B cell (primary cell): ENCODE results near the gene TCF25. TPM values are rescaled to one million over a fixed set of nuclear protein-coding genes. Genes with fewer than 3 reads are reported as not detected.

Experiments
- ATAC-seq: fragments of 200-7000 bp; cut with Tn5 transposase; one replicate; pipeline ENCODE4 v1.10.0; 2021; ENCODE audit warnings: low read depth, mild to moderate bottlenecking, moderate number of reproducible peaks, moderate library complexity
- CTCF ChIA-PET: fragments of 350-600 bp; sonication (Branson Sonifier 250); formaldehyde crosslinking; loops from one replicate; lab custom pipeline; 2021; ENCODE audit warnings: antibody characterized with exemption, inconsistent platforms; lab: Charles Lee
- POLR2A ChIA-PET: fragments of 350-600 bp; sonication (Branson Sonifier 250); formaldehyde crosslinking; loops from one replicate; lab custom pipeline; 2021; ENCODE audit warnings: antibody characterized with exemption; lab: Charles Lee
- DNase-seq: peaks from one replicate; pipeline ENCODE4 v3.0.0; 2013
- H2AFZ ChIP-seq: 2 replicates; pipeline ENCODE4 v1.6.1; 2012; ENCODE audit warnings: mild to moderate bottlenecking, low read depth, low read length; ENCODE audit not compliant: insufficient read depth, poor library complexity, severe bottlenecking
- H3K27ac ChIP-seq, 2 donors: 1 replicate in 1 of 2; 2 replicates in 1 of 2; pipeline ENCODE4 v1.5.1; 2012 to 2013; ENCODE audit warnings: low read length in 2 of 2, mild to moderate bottlenecking in 2 of 2, moderate library complexity in 1 of 2
- H3K27me3 ChIP-seq, 4 experiments: fragments of 200-600 bp in 1 of 4; sonication (generic) in 1 of 4; replicated peaks in 1 of 4; 1 replicate in 2 of 4; 2 replicates in 2 of 4; pipeline versions ENCODE4 v1.6.1 to v1.7.0; 2013 to 2016; ENCODE audit warnings: low read length in 3 of 4, mild to moderate bottlenecking in 2 of 4, mixed read lengths in 1 of 4, moderate library complexity in 1 of 4; ENCODE audit not compliant: insufficient read depth in 4 of 4, control insufficient read depth in 3 of 4; ENCODE audit errors: control extremely low read depth in 1 of 4
- H3K36me3 ChIP-seq, 2 experiments: replicated peaks in 1 of 2; 1 replicate in 1 of 2; 2 replicates in 1 of 2; pipeline versions ENCODE4 v1.6.1 to v1.7.1; 2013; ENCODE audit warnings: low read length in 1 of 2; ENCODE audit not compliant: insufficient read depth in 2 of 2, control insufficient read depth in 1 of 2; ENCODE audit errors: control extremely low read depth in 1 of 2, extremely low read depth in 1 of 2
- H3K4me1 ChIP-seq, 2 donors: fragments of 200-600 bp in 1 of 2; sonication (generic) in 1 of 2; 1 replicate in 1 of 2; 2 replicates in 1 of 2; pipeline versions ENCODE4 v1.5.1 to v1.6.1; 2013 to 2017; ENCODE audit warnings: low read length in 2 of 2; ENCODE audit not compliant: control insufficient read depth in 2 of 2, insufficient read depth in 2 of 2
- H3K4me2 ChIP-seq: replicated peaks from 2 replicates; pipeline ENCODE3; 2012; ENCODE audit warnings: mild to moderate bottlenecking, low read depth, low read length; ENCODE audit not compliant: poor library complexity, severe bottlenecking
- H3K4me3 ChIP-seq, 5 experiments: fragments of 200-600 bp in 1 of 5; sonication (generic) in 1 of 5; 1 replicate in 3 of 5; 2 replicates in 2 of 5; pipeline versions ENCODE4 v1.5.1 to v1.7.0; 2011 to 2016; ENCODE audit warnings: low read length in 4 of 5, mild to moderate bottlenecking in 4 of 5, low read depth in 2 of 5, control low read depth in 1 of 5, moderate library complexity in 1 of 5; ENCODE audit not compliant: insufficient read depth in 1 of 5; ENCODE audit errors: control extremely low read depth in 1 of 5, extremely low read depth in 1 of 5
- H3K79me2 ChIP-seq: fragments of 200-600 bp; sonication (generic); one replicate; pipeline ENCODE4 v1.6.0; 2016; ENCODE audit warnings: low read length; ENCODE audit not compliant: control insufficient read depth, insufficient read depth
- H3K9ac ChIP-seq: fragments of 200-600 bp; sonication (generic); 2 replicates; pipeline ENCODE4 v1.6.1; 2017; ENCODE audit warnings: mild to moderate bottlenecking, low read length, moderate library complexity
- H3K9me3 ChIP-seq, 3 donors: one replicate each; pipeline versions ENCODE4 v1.6.1 to v1.7.1; 2013; ENCODE audit warnings: low read length in 2 of 3; ENCODE audit not compliant: control insufficient read depth in 2 of 3, insufficient read depth in 1 of 3; ENCODE audit errors: control extremely low read depth in 1 of 3
- H4K20me1 ChIP-seq: 2 replicates; pipeline ENCODE4 v1.6.0; 2012; ENCODE audit warnings: mild to moderate bottlenecking, low read length; ENCODE audit not compliant: insufficient read depth, control insufficient read depth, poor library complexity, severe bottlenecking
- H3K27ac Mint-ChIP-seq: one replicate; pipeline ENCODE4 v1.8.0; 2021; ENCODE audit warnings: mixed read lengths
- H3K27me3 Mint-ChIP-seq: one replicate; pipeline ENCODE4 v1.8.0; 2021; ENCODE audit warnings: mixed read lengths
- H3K4me1 Mint-ChIP-seq: one replicate; pipeline ENCODE4 v1.8.0; 2021; ENCODE audit warnings: mixed read lengths
- H3K4me3 Mint-ChIP-seq: one replicate; pipeline ENCODE4 v1.8.0; 2021; ENCODE audit warnings: mixed read lengths
- H3K9me3 Mint-ChIP-seq: one replicate; pipeline ENCODE4 v1.8.0; 2022; ENCODE audit warnings: mixed read lengths; ENCODE audit not compliant: insufficient read depth
- CTCF ChIP-seq: fragments of 200-600 bp; IDR thresholded peaks from one replicate; pipeline ENCODE4 v1.8.0; 2022; ENCODE audit warnings: antibody characterized with exemption, mild to moderate bottlenecking
- EZH2 ChIP-seq: IDR thresholded peaks from 2 replicates; pipeline ENCODE4 v1.6.1; 2012; ENCODE audit warnings: borderline replicate concordance, low read depth, mild to moderate bottlenecking, moderate library complexity, low read length; ENCODE audit not compliant: insufficient read depth, poor library complexity, severe bottlenecking
- WGBS: methylation state at CpG from one replicate; pipeline ENCODE4 v1.1.5; 2013; ENCODE audit warnings: missing lambda C conversion rate; ENCODE audit not compliant: insufficient coverage; 5-methylcytosine and 5-hydroxymethylcytosine counted together
- intact Hi-C: fragments of 100-400 bp; cut with micrococcal nuclease; formaldehyde crosslinking; loops from one replicate; pipeline ENCODE4 v1.10.0; 2022
- polyA plus RNA-seq: library from polyadenylated mRNA; depleted of rRNA; stranded (reverse); fragments of >200 nt; gene quantifications from 2 replicates; pipeline ENCODE4 v1.2.3, GENCODE V29; 2012
- total RNA-seq, 2 donors: library from RNA; stranded (reverse); fragments of 120-200 nt in 1 of 2; gene quantifications; 1 replicate in 1 of 2; 2 replicates in 1 of 2; pipeline versions ENCODE4 v1.2.3 to v1.2.4, GENCODE V29; 2013 to 2022

The TCF25 gene
- total and polyA plus RNA-seq, 2 donors (not counting 1 experiment from before 2014, with no cell fraction given): 200 to 444 TPM

GRCh38 chr16:89923640-89924296 is 50.4 kb downstream of the TCF25 start:
- ATAC-seq (no peak), DNase-seq (peak; percentile 37)
- Histone ChIP-seq H3K79me2 (no peaks in the 10 kb centered on the region), H3K4me1 (peaks cover 56 to 58% of the 10 kb centered on the region in 2 donors), H3K27me3 (peaks cover 0 to 87% (median 45%) of the 10 kb centered on the region in 4 experiments), H3K27ac (no peak overlapping the region), H3K4me3 (peak overlapping the region; percentile 21 to 55 (median 35)), H3K4me2 (peak overlapping the region; percentile 93), H3K9ac (peak overlapping the region; percentile 52), H3K9me3 (peaks cover 0 to 53% (median 0%) of the 10 kb centered on the region in 3 donors), H3K36me3 (no peaks in the 10 kb centered on the region), H2AFZ (peak overlapping the region; percentile 58), H4K20me1 (peaks cover 34% of the 10 kb centered on the region)
- POLR2A ChIA-PET: interaction anchor here (0.8 kb wide), 1 partner anchor 77 kb away, joined by 7 read pairs; no protein-coding TSS in a partner anchor
- Mint-ChIP-seq H3K9me3 (no peaks in the 10 kb centered on the region), H3K27ac (no peak overlapping the region), H3K4me1 (peaks cover 42% of the 10 kb centered on the region), H3K4me3 (peak overlapping the region; percentile 29), H3K27me3 (peaks cover 24% of the 10 kb centered on the region)
- TF ChIP-seq CTCF (no peak), EZH2 (no peak)
- 5% methylated on average over 36 of the region's 41 CpGs for WGBS
- CTCF ChIA-PET: interaction anchor here (0.9 to 1.3 kb wide), 2 partner anchors 13 to 218 kb away, joined by 3 to 6 read pairs; no protein-coding TSS in a partner anchor
- intact Hi-C loops: loop anchor here (10.0 kb wide), 1 partner anchor 91 kb away; the partner anchor contains the start of gene DBNDD1
